Measurements from ENCODE around the gene EED. TPM values are rescaled to one million over a fixed set of nuclear protein-coding genes. Genes with fewer than 3 reads are reported as not detected.

The EED gene
- total and polyA plus RNA-seq, 9 of the 15 experiments (the other 6 are each of a cell fraction or from before 2014, with no cell fraction given), result 33.0 to 110 (median 55.1) TPM

GRCh38 chr11:86291466-86292262, 47.1 kb downstream of the EED start (continued):
- TF ChIP-seq STAG1 (CRISPR knock-in tag; IDR thresholded peaks at IDR 0.05; ENCODE audit: borderline replicate concordance) (peak; percentile 29; the same call in 1 of the 2 replicates), HMBOX1 (IDR thresholded peaks at IDR 0.05) (peak; percentile 56; the same call in 1 of the 2 replicates), FOXM1 (IDR thresholded peaks at IDR 0.05; ENCODE audit: low read depth) (peak; percentile 18; the same call in 1 of the 2 replicates), FOXM1 (CRISPR knock-in tag; IDR thresholded peaks at IDR 0.05; ENCODE audit: low read depth) (no peak), TEAD1 (CRISPR knock-in tag; IDR thresholded peaks at IDR 0.05) (no peak), VEZF1 (CRISPR knock-in tag; IDR thresholded peaks at IDR 0.05) (peak; percentile 19; the same call in 1 of the 2 replicates), ESRRA (IDR thresholded peaks at IDR 0.05; ENCODE audit: borderline replicate concordance, low read depth) (peak; percentile 46; the same call in 1 of the 2 replicates)
- TF ChIP-seq, protein P1, sequence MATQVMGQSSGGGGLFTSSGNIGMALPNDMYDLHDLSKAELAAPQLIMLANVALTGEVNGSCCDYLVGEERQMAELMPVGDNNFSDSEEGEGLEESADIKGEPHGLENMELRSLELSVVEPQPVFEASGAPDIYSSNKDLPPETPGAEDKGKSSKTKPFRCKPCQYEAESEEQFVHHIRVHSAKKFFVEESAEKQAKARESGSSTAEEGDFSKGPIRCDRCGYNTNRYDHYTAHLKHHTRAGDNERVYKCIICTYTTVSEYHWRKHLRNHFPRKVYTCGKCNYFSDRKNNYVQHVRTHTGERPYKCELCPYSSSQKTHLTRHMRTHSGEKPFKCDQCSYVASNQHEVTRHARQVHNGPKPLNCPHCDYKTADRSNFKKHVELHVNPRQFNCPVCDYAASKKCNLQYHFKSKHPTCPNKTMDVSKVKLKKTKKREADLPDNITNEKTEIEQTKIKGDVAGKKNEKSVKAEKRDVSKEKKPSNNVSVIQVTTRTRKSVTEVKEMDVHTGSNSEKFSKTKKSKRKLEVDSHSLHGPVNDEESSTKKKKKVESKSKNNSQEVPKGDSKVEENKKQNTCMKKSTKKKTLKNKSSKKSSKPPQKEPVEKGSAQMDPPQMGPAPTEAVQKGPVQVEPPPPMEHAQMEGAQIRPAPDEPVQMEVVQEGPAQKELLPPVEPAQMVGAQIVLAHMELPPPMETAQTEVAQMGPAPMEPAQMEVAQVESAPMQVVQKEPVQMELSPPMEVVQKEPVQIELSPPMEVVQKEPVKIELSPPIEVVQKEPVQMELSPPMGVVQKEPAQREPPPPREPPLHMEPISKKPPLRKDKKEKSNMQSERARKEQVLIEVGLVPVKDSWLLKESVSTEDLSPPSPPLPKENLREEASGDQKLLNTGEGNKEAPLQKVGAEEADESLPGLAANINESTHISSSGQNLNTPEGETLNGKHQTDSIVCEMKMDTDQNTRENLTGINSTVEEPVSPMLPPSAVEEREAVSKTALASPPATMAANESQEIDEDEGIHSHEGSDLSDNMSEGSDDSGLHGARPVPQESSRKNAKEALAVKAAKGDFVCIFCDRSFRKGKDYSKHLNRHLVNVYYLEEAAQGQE (IDR thresholded peaks at IDR 0.05; ENCODE audit: borderline replicate concordance), result peak; percentile 82
- TF ChIP-seq, protein P1 (CRISPR knock-in tag; IDR thresholded peaks at IDR 0.05; ENCODE audit: low read depth), result no peak
- TF ChIP-seq, protein P2, sequence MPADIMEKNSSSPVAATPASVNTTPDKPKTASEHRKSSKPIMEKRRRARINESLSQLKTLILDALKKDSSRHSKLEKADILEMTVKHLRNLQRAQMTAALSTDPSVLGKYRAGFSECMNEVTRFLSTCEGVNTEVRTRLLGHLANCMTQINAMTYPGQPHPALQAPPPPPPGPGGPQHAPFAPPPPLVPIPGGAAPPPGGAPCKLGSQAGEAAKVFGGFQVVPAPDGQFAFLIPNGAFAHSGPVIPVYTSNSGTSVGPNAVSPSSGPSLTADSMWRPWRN (IDR thresholded peaks at IDR 0.05; ENCODE audit: low read depth), result 0 out of 2 replicates have a peak, but pooled peaks have one; percentile 30
